Neural crest cell (in vitro differentiated cells): ENCODE results near the gene ESRP2. TPM values are rescaled to one million over a fixed set of nuclear protein-coding genes. Genes with fewer than 3 reads are reported as not detected.

Experiments used
- DNase-seq: peaks from one replicate; pipeline ENCODE4 v3.0.0; 2021; ENCODE audit warnings: low read depth, mixed read lengths, low spot score
- H3K27ac Mint-ChIP-seq: one replicate; pipeline ENCODE4 v1.8.0; 2021; ENCODE audit warnings: mild to moderate bottlenecking, mixed read lengths; ENCODE audit not compliant: unreplicated experiment
- H3K27me3 Mint-ChIP-seq: 2 replicates; pipeline ENCODE4 v1.8.0; 2021; ENCODE audit warnings: low read depth, mild to moderate bottlenecking, mixed read lengths
- H3K36me3 Mint-ChIP-seq: 2 replicates; pipeline ENCODE4 v1.8.0; 2021; ENCODE audit warnings: low read depth, mild to moderate bottlenecking, mixed read lengths
- H3K4me1 Mint-ChIP-seq: 2 replicates; pipeline ENCODE4 v1.8.0; 2021; ENCODE audit warnings: mixed read lengths
- H3K4me3 Mint-ChIP-seq: one replicate; pipeline ENCODE4 v1.8.0; 2021; ENCODE audit warnings: mild to moderate bottlenecking, mixed read lengths
- H3K9me3 Mint-ChIP-seq: 2 replicates; pipeline ENCODE4 v1.8.0; 2021; ENCODE audit warnings: mixed read lengths
- CTCF ChIP-seq: fragments of 200-600 bp; sonication (generic); conservative IDR thresholded peaks from 2 replicates; pipeline ENCODE4 v1.5.0; 2021; ENCODE audit warnings: antibody characterized with exemption, mild to moderate bottlenecking
- total RNA-seq: library from RNA; stranded (reverse); gene quantifications from 2 replicates; pipeline ENCODE4 v1.2.1, GENCODE V29; 2021

ESRP2 gene
- total RNA-seq, 1 donor from 2014 or later, result 0.23 TPM

- no peak for TF ChIP-seq CTCF
- Mint-ChIP-seq H3K36me3 (peaks cover 3% of the 10 kb centered on the region), H3K27me3 (peaks cover 53% of the 10 kb centered on the region), H3K4me3 (peak overlapping the region; percentile 88), H3K9me3 (no peaks in the 10 kb centered on the region), H3K27ac (no peak overlapping the region), H3K4me1 (peaks cover 19% of the 10 kb centered on the region)
- DNase-seq, result no peak
These were observed 354 bp upstream of the ESRP2 start for GRCh38 chr16:68236137-68236825.

GRCh38 chr16:68235108-68235886, 630 bp downstream of the ESRP2 start:
- Mint-ChIP-seq H3K4me3 (peak overlapping the region; percentile 79), H3K4me1 (peaks cover 19% of the 10 kb centered on the region), H3K27ac (no peak overlapping the region), H3K36me3 (peaks cover 3% of the 10 kb centered on the region), H3K9me3 (no peaks in the 10 kb centered on the region), H3K27me3 (peaks cover 53% of the 10 kb centered on the region)
- TF ChIP-seq CTCF, result no peak
- DNase-seq, result no peak

- Mint-ChIP-seq H3K4me3 (peak overlapping the region; percentile 79), H3K9me3 (no peaks in the 10 kb centered on the region), H3K27me3 (peaks cover 53% of the 10 kb centered on the region), H3K27ac (no peak overlapping the region), H3K4me1 (peaks cover 19% of the 10 kb centered on the region), H3K36me3 (peaks cover 3% of the 10 kb centered on the region)
- DNase-seq, result no peak
- no peak for TF ChIP-seq CTCF
These were observed 1.5 kb downstream of the ESRP2 start for GRCh38 chr16:68234188-68235107.

GRCh38 chr16:68233835-68234187, 2.1 kb downstream of the ESRP2 start:
- peaks cover 19% of the 10 kb centered on the region for H3K4me1 Mint-ChIP-seq
- TF ChIP-seq CTCF, result no peak
- H3K4me3 Mint-ChIP-seq, result no peak overlapping the region
- DNase-seq, result no peak
- H3K27ac Mint-ChIP-seq, result no peak overlapping the region
- peaks cover 3% of the 10 kb centered on the region for H3K36me3 Mint-ChIP-seq
- no peaks in the 10 kb centered on the region for H3K9me3 Mint-ChIP-seq
- H3K27me3 Mint-ChIP-seq, result peaks cover 53% of the 10 kb centered on the region

GRCh38 chr16:68233085-68233834, 2.7 kb downstream of the ESRP2 start:
- no peak overlapping the region for H3K27ac Mint-ChIP-seq
- TF ChIP-seq CTCF, result no peak
- H3K4me3 Mint-ChIP-seq, result peak overlapping the region; percentile 31
- DNase-seq, result no peak
- no peaks in the 10 kb centered on the region for H3K9me3 Mint-ChIP-seq
- peaks cover 53% of the 10 kb centered on the region for H3K27me3 Mint-ChIP-seq
- peaks cover 3% of the 10 kb centered on the region for H3K36me3 Mint-ChIP-seq
- H3K4me1 Mint-ChIP-seq, result peaks cover 19% of the 10 kb centered on the region
